LoVo (cell line): ENCODE data around the gene TUBGCP4.

Experiments
- DNase-seq: peaks from one replicate; pipeline ENCODE4 v3.0.0-alpha.2; 2016; ENCODE audit warnings: low spot score

Gene TUBGCP4

DNA sequence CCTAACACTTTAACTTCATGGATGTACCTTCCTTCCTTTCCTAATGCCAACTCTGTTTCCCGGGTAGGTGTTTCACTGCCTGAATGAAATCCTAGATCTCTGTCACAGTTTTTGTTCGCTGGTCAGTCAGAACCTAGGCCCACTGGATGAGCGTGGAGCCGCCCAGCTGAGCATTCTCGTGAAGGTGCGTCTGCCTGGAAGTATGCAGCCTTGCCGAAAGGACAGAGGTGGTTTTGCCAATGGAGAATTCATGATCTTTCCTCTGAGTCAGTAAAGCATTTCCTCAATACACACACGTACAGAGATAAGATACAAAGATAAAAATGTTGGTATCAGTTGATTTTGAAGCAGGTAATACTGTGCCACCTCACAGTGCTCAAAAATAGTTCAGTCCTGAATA is 32.7 kb downstream of the TUBGCP4 start:
- DNase-seq = no peak

DNA sequence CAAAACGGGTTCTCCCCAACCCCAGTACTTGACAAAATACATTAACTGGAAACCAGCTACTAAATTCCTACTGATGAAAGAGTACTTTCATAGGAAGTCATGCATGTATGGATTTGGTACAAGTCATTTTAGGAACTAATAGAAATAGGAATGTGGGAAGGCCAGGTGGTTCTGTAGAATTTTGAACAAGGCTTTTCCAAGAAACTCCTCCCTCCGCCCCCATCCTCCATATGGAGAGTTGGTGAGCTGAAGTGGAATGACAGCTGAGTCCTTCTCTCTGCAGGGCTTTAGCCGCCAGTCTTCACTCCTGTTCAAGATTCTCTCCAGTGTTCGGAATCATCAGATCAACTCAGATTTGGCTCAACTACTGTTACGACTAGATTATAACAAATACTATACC is 33.2 kb downstream of the TUBGCP4 start:
- no peak for DNase-seq

DNA sequence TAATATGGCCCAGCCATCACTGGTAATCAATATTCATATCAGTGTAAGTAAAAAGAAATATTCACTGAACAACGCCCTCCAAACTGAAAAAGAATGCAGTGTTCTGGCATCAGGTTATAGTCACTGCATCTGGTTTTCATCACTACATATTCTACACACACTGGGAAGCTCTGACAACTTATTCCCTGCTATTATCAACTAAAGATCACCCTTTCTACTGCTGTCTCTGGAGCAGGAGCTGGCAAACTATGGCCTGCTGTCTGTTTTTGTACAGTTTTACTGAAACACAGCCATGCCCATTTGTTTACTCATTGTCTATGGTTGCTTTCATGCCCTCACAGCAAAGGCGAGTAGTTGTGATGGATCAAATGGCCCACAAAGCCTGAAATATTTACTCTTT is 35.3 kb downstream of the TUBGCP4 start:
- DNase-seq = no peak

DNA sequence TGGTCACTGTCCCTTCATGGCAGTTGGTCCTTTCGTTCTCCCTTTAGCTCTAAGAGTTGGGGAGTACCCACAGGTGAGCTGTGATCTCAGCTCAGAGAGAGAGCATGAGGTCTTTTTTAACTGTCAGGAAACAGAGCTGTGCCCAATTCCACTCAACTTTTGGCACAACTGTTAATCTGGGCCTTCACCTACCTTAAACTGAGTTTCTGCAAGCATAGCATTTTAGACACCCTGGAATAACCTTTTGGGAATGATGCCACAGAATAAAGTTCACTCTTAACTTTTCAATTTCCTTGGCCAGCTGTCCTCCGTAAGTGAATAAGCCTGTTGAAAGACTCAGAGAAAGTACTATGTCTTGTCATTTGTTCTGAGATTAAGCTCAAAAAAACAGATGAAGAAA is 35.9 kb downstream of the TUBGCP4 start:
- DNase-seq = no peak

DNA sequence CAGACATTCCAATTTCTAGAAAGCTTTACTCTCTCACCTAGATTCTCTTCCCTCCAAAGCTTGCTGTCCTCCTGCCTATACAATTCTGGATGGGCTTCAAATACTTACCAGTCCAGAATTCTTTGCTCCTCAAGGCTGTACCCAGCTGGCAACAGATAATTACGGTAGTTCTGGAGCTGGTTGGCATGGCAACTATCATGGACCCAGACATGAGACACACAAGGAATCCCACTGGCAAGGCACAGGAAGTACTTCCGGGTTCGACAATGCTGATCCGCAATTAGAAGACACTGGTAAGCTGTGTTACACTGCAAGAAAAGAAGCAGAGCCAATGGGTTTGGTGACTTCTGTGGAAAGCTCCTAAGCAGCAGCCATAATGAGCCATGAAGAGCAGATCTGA is 37.9 kb downstream of the TUBGCP4 start:
- DNase-seq = no peak

DNA sequence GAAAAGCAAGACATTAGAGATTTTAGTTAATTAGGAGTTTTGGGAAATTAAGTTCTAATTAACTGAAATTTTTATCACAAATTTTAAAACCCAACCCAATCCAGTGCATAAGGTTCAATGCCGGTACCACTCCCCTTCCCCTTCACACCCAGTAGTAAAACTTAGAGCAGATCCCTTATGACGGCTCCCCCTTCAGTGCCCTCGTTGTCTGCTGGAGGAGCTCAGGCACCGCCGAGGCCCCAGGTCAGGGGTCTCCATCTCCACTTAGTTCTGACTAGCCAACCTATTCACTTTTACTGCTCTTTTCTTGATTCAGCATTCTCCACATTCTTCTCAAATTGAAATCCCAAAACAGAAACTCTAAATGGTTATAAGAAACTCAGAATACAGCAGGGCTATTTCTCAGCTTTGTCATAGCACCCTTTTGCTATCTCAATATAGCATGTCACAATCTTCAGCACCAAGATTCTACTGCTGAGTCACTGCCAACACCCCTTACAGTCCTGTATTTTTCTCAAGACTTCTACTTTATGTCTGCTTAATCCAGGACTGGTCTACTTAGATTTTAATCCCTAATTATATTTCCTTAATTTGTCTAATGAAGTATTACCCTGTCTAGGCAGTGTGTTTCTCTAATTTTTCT is 39.8 kb downstream of the TUBGCP4 start:
- no peak for DNase-seq

DNA sequence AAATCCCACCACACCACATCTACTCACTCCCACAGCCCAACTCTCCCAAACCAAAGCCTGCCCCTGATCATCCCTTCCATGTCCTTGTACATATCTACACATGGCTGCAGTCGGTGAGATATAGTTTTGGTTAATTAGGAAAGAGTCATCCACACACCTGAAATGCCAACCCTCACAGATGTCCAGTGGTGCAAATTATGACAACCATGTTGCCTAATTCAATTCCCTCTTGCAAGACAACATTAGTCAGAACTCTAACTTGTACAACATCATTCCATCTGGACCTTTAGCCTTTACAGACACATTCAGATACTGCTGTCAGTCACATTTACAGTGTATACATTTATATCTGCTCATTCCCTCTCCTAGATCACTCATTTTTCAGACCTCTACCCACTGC is 41.2 kb downstream of the TUBGCP4 start:
- no peak for DNase-seq

DNA sequence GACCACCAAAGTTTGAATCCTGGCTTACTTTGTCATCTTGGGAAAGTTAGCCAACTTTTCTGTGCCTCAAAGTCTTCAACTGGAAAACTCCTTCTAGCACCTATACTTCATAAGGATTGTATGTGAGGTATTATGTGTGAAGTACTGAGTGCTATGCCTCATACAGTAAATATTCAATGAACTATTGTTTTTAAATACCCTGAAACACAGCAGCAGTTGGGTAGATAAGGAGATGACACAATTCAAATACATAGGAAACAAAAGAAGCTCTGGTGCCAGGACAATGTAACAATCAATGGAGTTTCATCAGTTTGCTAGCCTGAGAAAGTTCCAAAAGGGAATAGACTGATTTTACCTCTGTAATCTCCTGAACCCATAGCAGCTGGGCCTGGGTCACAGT is 43.3 kb downstream of the TUBGCP4 start:
- no peak for DNase-seq

DNA sequence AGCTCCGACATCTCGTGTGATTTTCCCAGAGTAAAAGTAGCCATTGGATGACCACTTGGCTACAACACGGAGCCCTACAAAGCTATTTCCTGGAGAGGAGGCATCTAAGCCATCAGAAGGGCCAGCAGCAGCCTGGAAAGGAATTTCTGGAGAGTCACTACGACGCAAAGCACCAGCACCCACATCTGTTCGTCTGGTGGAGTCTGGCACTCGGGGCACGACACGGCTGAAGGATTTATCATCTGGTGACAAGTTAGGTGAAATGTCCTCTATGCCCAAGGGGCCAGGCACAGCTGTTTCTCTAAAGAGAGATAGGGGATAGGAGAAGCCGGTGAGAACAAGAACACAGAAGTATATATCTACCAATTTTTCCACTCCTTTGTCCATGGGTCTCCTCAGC is 49.5 kb downstream of the TUBGCP4 start:
- DNase-seq = no peak

DNA sequence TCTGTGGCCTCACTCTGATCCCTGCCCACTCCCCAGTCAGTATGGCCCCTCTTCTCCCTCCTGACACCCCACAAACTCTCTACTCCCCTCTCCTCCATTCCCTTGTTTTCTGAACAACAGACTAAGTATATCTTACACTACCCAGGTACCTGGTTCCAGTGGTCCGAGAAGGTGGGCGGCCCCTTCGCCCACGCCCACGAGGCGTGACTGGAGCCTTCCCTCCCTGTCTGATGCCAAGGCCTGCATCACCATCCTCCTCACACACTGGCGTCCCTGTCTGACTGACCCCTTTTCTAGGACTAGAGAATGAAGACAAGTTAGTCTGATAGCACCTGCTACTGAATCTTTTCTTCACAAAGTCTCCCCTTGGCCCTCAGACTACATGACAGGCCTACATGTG is 50.0 kb downstream of the TUBGCP4 start:
- no peak for DNase-seq

DNA sequence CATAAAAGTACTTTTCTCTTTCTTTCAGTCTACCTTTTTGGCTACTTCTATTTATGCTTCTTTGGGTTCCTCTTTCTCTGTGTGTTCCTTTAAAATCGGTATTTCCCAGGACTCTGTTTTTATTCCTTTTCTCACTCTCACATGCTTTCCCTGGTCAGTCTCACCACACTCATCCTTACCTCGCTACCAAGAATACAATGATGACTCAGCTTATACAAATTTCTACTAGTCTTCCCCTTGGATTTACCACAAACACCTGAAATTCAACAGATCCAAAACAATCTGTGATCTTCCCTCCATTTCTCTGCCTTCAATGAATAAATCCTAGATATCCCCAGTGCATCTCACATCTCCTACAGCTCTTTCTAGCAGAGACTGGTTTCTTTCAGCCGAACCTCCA is 52.9 kb downstream of the TUBGCP4 start:
- DNase-seq = no peak

DNA sequence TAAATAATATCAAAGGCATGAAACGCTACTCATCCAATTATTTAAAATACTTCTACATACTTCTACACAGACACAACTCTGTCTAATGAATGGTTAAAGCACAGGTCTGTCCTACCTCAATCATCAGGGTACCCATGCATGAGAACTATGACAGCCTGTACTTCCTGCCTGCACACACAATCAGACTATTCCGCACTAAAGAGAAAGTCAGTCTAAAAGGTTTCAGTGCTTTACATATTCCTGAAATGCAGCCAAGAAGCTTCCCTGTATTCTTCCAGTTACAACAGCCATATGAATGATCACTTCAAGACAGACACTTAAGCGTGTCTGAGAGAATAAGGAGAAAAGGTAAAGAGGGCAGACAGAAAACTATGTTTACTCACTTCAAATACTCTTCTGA is 58.8 kb downstream of the TUBGCP4 start:
- DNase-seq = no peak

DNA sequence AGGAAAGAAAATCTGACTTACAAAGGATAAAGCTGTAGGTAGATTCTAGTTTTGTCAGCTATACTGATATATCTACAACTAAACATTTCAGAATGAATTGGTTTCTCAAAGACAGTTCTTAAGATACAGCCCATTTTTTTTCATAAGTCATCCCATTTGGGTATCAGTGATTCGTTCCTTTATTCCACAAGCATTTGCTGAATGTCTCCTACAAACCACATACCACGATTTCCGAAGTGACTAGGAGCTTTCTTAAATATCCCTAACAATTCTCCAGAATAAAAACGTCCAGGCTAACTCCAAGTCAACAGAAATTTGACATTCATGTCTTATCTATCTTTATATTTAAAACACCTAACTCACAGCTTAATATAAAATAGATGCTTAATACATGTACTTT is 62.3 kb downstream of the TUBGCP4 start:
- DNase-seq = no peak

DNA sequence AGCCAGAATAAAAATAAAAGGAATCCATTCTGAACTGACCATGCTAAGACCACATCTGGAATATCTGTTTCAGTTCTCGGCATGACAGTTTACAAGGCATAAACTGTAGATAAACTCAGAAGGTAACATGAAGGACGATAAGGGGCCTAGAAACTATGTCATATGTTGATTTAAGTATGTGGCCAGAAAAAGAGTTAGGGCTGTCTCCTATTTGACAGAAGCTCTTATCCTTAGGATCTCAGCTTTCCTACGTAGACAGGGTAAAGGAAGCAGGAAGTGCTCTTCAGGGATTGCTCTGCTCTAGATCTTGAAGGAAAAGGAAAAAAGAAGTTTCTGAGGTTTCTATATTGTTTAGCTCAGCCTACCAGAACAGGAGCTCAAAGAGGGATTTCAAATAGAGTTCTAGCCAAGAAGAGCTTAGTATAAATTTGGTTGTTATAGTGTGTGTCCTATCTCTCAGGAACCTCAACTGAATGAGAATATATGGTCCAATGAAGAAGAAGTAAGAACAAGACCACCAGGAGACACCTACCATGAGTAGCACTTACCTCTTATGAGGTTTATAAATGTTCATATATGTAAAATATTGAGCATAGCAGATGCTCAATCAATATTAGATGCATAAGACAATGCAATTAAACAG is 62.9 kb downstream of the TUBGCP4 start:
- DNase-seq = no peak

DNA sequence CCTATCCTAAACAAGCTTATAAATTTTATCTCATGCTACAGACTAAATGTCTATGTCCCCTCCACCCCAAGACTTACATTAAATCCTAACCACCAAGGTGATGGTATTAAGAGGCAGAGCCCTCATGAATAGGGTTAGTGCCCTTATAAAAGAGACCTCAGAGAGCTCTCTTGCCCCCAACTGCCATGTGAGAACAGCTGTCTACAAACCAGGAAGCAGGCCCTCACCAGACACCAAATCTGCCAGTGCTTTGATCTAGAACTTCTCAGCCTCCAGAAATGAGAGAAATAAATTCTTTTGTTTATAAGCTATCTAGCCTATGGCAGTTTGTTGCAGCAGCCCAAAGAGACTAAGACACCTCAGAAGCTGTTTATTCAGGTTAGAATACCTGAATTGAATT is 63.5 kb downstream of the TUBGCP4 start:
- no peak for DNase-seq

DNA sequence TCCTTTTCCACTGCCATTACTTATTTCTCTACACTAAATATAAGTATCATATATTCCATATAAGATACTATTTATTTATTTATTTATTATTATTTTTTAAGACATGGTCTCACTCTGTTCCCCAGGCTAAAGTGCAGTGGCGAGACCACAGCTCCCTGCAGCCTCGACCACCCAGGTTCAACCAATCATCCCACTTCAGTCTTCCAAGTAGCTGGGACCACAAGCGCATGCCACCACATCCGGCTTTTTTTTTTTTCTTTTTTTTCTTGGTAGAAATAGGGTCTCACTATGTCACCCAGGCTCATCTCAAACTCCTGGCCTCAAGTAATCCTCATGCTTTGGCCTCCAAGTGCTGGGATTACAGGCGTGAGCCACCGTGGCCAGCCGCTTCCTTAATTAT is 65.5 kb downstream of the TUBGCP4 start:
- no peak for DNase-seq

DNA sequence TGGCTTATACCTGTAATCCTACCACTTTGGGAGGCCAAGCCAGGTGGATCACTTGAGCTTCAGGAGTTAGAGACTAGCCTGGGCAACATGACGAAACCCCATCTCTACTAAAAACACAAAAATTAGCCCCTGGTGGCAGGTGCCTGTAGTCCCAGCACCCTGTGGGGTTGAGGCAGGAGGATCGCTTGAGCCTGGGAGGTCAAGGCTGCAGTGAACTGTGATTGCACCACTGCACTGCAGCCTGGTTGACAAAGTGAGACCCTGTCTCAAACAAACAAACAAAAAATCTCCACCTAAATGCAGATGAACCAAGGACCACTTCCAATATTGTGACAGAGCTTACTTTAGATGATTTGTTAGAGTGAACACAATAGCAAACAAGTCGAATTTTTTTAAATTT is 68.4 kb downstream of the TUBGCP4 start:
- DNase-seq = no peak

DNA sequence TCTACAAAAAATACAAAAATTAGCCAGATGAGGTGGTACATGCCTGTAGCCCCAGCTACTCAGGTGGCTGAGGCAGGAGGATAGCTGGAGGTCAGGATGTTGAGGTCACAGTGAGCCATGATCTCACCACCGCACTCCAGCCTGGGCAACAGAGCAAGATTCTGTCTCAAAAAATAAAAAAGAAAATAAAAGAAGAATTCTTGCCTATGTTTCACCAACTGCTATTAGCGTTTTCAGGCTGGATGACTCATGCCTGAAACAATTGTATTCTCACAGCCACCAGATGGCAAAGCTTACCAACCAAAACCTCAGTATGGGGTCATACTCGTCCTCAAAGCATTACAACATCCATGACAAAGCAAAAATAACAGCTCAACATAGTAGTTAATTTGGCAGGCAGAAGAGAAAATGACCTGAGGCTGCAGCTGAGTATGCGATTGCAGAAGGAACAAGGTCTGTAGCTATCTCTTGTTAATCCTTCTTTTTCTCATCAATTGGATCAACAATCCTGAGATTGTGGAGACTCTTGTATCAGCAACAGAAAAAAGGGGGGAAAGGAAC is 69.9 kb downstream of the TUBGCP4 start:
- DNase-seq = peak; percentile 59

DNA sequence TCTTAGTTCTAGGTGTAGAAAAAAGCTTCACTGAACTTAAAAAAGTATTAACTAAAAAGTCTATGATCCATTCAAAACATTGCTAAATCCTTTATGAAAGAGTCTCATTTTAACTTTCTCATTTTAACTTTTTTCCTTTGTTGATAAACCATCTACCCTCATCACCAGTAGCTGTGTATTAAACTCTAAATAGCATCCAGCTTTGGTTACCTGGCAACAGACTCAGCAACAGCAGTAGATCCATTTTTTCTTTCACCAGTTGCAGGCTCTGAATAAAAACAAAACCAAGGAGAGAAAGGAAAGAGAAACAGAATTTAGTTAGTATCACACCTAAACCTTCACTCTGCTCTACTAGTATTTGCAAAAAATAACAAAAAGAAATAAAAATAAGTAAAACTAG is 70.4 kb downstream of the TUBGCP4 start:
- DNase-seq = no peak

DNA sequence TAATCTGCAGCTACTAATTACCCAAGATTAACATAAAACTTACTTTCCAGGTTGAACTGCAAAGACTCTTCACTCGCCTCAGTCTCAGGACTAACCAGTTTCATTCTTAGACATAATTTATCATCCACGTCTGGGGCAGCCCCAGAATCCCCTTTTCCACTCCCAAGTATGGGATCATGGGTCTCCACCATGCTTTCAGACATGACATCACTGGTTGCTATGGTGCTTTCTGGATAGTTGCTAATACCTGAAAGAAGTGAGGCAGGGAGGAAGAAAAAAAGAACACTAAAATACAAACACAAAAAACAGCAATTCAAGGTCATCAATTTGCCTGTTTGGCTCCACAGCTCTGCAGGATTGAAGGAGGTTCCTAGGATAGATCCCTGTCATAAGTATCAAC is 75.4 kb downstream of the TUBGCP4 start:
- DNase-seq = no peak

DNA sequence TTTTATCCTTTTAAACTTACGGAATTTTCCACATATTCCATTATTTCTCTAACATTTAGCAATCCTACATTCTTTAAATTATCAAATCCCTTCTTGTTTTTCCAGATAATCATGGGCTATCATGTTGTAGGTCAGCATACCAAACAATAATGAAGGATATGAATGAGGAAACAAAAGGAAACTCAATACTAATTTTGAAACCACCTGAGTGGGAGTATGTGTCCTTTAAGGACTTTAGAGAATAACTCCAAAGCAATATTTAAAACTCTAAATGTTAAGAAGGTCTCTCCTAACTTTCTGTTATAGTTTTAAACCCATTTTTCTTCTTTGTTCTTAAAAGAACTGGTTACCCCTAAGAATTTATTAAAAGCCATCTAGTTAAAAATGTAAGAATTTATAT is 79.1 kb downstream of the TUBGCP4 start:
- DNase-seq = no peak
